H7 (cell line): ENCODE results near the gene OR10H4. TPM values are rescaled to one million over a fixed set of nuclear protein-coding genes. Genes with fewer than 3 reads are reported as not detected.
"Not testable (repeated sequence)": the region's sequence is repeated elsewhere in the genome, so short reads cannot be mapped to it uniquely, and the experiment has no call there.

Experiments used
- DNase-seq: peaks from one replicate; pipeline ENCODE4 v3.0.0; 2012
- H3K27me3 ChIP-seq: 2 replicates; pipeline ENCODE4 v1.6.0; 2011; ENCODE audit warnings: mild to moderate bottlenecking, low read length; ENCODE audit not compliant: control insufficient read depth, insufficient read depth
- H3K36me3 ChIP-seq: replicated peaks from 2 replicates; pipeline ENCODE4 v1.5.1; 2011; ENCODE audit warnings: low read length; ENCODE audit not compliant: control insufficient read depth, insufficient read depth
- H3K4me3 ChIP-seq: 2 replicates; pipeline ENCODE4 v1.5.1; 2011; ENCODE audit warnings: low read depth, mild to moderate bottlenecking, control low read depth, low read length, moderate library complexity; ENCODE audit not compliant: insufficient read depth
- total RNA-seq: library from RNA; depleted of rRNA; stranded (reverse); fragments of >200 nt; shearing (Covaris generic); gene quantifications from 2 replicates; pipeline ENCODE4 v1.2.3, GENCODE V29; 2014; rRNA removed

The OR10H4 gene, protein sequence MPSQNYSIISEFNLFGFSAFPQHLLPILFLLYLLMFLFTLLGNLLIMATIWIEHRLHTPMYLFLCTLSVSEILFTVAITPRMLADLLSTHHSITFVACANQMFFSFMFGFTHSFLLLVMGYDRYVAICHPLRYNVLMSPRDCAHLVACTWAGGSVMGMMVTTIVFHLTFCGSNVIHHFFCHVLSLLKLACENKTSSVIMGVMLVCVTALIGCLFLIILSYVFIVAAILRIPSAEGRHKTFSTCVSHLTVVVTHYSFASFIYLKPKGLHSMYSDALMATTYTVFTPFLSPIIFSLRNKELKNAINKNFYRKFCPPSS
- not detected in 2 replicates for total RNA-seq

DNA sequence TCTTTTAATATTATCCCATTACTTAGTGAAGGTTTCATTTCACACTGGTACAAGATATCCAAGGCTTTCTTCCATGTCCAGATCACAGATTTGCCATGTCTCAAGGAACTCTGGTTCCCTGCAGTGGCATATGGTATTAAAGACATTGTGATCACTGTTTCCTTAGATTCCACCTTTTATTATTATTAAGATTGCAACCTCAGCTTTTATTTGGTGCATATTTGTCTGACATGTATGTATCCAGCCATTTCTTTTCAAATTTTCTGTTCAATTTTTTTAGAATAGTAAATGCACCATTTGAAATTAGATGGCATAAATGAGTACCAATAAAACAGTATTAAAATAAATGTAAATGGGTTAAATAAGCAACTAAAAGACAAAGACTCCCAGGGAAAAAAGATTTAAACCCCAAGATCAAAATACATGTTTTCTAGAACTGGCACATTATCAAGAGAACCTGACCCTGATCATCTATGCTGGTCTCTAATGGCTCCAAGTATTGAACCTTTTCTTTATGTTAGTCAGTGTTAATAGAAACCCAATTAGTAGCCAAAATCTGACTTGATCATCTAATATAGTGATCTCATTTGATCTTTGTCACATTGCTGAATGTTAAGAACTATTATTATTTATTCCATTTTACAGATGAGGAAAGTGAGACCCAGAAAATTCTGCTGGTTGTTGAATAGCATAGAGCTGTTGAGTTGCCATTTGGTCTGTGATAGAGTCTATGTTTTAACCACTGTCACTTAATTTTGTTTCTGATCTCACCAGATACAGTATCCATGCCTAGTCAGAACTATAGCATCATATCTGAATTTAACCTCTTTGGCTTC is at the start of gene OR10H4:
Gene OR10H4, plus strand, starts transcription at position 786 of the 836 bp plus-strand sequence. Its CDS starts 0 bp downstream, at position 786.
- no peak for DNase-seq
- H3K36me3 ChIP-seq = no peaks in the 10 kb centered on the region
- H3K27me3 ChIP-seq = no peaks in the 10 kb centered on the region
- H3K4me3 ChIP-seq = no peak within 1 kb of the TSS

DNA sequence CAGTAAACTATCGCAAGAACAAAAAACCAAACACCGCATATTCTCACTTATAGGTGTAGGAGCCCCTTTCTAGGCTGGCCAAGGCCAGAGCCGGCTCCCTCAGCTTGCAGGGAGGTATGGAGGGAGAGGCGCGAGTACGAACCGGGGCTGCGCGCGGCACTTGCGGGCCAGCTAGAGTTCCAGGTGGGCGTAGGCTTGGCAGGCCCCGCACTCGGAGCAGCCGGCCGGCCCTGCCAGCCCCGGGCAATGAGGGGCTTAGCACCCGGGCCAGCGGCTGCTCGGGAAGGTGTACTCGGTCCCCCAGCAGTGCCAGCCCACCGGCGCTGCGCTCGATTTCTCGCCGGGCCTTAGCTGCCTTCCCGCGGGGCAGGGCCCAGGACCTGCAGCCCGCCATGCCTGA is 49.2 kb upstream of the OR10H4 start:
- H3K36me3 ChIP-seq, DNase-seq, H3K27me3 ChIP-seq, H3K4me3 ChIP-seq: not testable (repeated sequence)

DNA sequence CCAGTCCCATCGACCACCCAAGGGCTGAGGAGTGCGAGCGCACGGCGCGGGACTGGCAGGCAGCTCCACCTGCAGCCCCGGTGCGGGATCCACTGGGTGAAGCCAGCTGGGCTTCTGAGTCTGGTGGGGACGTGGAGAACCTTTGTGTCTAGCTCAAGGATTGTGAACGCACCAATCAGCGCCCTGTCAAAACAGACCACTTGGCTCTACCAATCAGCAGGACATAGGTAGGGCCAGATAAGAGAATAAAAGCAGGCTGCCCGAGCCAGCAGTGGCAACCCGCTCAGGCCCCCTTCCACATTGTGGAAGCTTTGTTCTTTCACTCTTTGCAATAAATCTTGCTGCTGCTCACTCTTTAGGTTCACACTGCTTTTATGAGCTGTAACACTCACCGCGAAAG is 48.8 kb upstream of the OR10H4 start:
- not testable (repeated sequence) for H3K36me3 ChIP-seq, H3K27me3 ChIP-seq, H3K4me3 ChIP-seq, DNase-seq

DNA sequence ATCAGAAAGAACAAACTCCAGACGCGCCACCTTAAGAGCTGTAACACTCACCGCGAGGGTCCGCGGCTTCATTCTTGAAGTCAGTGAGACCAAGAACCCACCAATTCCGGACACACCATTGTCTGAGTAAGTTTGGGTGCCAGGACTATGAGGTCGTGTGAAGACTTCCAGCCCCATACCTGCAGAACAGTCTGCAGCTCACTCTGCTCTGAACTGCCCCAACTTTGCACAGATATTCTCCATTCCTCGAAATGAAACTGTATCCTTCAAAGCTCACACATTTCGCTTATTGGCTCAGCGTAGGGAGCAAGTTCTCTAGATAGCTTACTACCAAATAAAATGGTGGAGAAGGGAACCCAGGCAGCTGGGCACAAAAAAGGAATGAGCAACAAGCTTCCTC is 48.3 kb upstream of the OR10H4 start:
- Histone ChIP-seq H3K4me3 (no peak overlapping the region), H3K27me3 (no peaks in the 10 kb centered on the region), H3K36me3 (no peaks in the 10 kb centered on the region)
- DNase-seq = no peak

DNA sequence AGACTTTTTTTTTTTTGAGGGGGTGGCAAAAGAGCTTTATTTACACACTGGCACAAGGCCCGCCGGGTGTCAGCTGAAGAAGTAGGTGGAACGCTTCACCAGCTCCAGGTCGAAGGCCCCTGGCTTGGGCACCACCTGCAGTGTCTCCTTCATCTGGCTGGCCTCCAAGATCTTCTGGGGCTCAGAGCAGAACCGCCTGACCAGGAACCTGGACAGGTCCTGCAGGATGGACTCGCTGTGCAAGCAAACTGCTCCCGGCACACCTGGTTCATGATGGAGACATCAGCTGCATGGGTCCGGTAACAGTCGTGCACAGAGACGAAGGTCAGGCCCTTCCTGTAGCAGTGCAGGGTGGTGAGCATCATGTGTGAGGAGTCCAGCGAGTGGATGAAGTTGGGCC is 46.6 kb upstream of the OR10H4 start:
- no peaks in the 10 kb centered on the region for H3K36me3 ChIP-seq
- no peak overlapping the region for H3K4me3 ChIP-seq
- DNase-seq = no peak
- H3K27me3 ChIP-seq = no peaks in the 10 kb centered on the region

DNA sequence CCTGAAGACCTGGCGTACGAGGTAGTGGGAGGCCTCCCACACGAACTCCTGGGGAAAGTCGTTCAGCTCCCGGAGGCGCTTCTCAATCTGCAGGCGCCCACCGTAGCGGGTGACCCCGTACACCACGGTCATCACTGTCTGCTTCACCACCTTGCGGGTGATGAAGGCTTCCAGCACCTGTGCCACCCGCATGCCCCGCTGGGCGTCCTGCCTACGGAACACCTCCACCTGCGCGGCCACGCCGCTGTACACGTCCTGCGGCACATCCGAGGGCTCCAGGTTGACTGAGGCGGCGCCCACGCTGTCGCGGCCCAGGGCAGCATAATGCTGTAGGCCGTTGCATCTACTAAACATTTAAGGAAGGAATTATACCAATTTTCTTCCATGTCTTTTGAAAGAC is 45.9 kb upstream of the OR10H4 start:
- not testable (repeated sequence) for H3K36me3 ChIP-seq, H3K4me3 ChIP-seq, H3K27me3 ChIP-seq, DNase-seq

DNA sequence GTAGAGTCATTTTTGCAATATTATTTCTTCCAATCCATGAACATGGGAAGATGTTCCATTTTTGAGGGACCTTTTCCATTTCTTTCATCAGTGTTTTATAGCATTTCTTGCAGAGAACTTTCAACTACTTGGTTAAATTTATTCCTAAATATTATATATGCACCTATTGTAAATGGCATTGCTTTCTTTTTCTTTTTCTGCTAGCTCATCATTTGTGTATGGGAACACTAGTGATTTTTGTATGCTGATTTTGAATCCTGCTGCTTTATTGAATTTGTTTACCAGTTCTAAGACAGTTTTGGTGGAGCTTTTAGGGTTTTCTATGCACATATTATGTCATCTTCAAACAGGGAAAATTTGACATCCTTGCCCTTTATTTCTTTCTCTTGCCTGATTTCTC is 43.8 kb upstream of the OR10H4 start:
- H3K27me3 ChIP-seq = no peaks in the 10 kb centered on the region
- no peak for DNase-seq
- H3K4me3 ChIP-seq = no peak overlapping the region

DNA sequence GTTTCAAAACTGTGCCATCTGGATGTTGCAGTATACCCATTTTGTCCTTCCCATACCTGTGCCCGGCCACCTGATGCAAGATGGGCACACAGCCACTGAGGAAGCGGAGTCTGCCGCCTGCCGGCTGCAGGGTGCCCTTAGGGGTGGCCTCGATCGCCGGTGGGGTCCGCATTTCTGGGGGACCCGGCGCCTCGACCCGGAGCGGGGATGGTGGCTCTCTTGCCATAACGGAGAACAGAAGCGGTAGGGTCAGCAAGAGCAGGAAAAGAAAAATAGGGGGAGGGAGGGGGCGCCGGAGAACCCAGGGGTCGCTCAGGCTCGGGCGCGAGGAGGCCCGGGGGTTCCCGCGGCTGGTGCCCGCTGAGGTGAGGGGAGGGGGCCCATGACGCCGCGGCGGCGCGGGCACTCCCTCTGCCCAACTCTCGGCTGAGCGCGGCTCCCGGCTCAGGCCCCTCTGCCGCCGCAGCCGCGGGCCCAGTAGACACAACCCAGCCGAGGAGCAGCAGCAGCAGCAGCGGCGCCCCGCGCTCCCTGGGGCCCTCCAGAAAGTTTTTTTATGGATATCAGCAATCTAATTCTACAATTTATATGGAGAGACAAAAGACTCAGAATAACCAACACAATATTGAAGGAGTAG is 37.1 kb upstream of the OR10H4 start:
- DNase-seq = no peak
- H3K36me3 ChIP-seq = no peaks in the 10 kb centered on the region
- H3K4me3 ChIP-seq = no peak overlapping the region
- H3K27me3 ChIP-seq = no peaks in the 10 kb centered on the region

More for the DNA sequence above, 43.8 kb upstream of the OR10H4 start:
- no peaks in the 10 kb centered on the region for H3K36me3 ChIP-seq

DNA sequence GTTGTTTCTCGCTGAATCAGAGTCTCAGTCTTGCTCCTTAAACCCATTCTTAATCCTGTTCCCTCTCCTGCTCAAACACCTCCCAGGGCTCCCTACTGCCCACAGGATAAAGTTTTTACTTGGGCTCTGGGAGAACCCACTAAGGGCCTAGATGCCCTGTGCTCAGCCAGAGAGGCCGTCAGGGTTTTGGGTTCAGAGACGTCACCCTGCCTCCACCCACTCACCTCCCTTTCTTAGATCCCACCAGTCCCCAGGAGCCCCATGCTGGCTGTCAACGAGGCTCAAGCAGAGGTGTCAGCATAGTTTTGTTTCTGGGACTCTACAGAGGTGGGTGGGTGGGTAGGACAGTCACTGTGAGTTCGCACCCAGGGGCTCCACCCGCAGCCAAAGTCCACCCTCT is 35.4 kb upstream of the OR10H4 start:
- no peak for DNase-seq
- H3K36me3 ChIP-seq = no peaks in the 10 kb centered on the region
- no peaks in the 10 kb centered on the region for H3K27me3 ChIP-seq
- H3K4me3 ChIP-seq = no peak overlapping the region

DNA sequence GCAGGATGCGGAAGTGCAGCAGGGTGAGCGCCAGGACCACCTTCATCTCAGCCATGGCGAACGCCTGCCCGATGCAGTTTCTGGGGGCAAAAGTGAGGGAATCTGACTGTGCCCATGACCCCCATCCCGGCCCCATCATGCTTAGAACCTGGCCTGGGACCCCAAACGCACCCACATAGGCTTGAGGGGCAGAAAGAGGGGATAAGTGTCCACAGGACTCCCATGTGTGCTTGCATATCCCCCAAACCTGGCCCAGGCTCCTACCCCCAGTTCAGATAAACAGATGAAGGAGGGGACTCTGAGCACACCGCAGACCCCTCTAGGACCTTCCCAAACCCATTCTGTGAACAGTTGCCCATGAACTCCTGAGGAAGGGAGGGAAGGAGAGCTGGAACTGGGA is 35.0 kb upstream of the OR10H4 start:
- Histone ChIP-seq H3K27me3 (no peaks in the 10 kb centered on the region), H3K36me3 (no peaks in the 10 kb centered on the region), H3K4me3 (no peak overlapping the region)
- DNase-seq = no peak

DNA sequence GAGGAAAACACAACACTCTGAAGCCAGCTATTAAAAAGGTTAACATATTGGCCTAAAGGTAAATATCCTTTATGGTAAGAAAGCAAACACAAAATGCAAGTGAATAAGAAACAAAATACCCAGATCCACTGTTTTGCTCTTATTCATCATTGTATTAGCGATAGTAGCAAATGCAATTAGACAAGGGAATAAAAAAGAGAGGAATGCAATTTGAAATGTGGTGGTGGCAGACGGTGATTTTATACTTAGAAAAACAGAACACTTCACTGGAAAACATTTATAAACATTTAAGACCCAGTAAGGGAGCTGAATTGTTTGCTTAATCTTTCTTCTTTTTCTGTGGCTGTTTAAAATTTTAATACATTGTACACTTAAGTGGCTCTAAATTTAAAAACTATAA is 33.7 kb upstream of the OR10H4 start:
- no peak overlapping the region for H3K4me3 ChIP-seq
- no peaks in the 10 kb centered on the region for H3K36me3 ChIP-seq
- DNase-seq = no peak
- H3K27me3 ChIP-seq = no peaks in the 10 kb centered on the region

DNA sequence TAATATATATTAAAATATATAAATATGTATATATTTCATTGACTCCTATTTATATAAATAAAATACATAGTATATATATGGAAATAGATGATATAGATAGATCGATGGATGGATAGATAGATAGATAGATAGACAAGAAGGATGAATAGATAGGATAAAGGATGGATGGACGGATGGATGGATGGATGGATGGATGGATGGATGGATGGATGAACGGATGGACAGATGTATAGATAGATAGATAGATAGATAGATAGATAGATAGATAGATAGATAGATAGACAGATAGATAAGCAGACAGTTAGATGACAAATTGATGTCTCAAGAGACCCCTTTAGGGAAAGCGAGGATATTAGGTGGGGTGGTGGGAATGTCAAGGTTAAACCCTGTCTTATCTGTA is 29.6 kb upstream of the OR10H4 start:
- Histone ChIP-seq H3K4me3 (no peak overlapping the region), H3K36me3 (no peaks in the 10 kb centered on the region), H3K27me3 (no peaks in the 10 kb centered on the region)
- DNase-seq = no peak

DNA sequence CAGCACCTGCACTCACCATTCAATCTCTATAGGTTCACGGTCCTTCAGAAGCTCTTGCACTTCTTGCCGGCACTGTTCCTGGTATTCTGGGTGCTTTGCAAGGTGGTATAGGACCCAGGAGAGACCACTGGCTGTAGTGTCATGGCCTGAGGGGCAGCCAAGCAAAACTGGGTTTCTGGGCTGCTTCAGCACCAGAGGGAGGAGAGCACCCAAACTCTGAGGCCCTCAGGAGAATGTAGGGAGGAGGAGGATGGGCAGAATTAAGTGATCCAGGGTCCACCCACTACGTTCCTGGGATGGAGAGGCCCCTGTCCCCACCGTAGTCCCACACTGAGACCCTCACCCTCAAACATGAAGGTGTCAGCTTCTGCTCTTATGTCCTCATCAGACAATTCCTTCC is 26.8 kb upstream of the OR10H4 start:
- no peaks in the 10 kb centered on the region for H3K36me3 ChIP-seq
- no peaks in the 10 kb centered on the region for H3K27me3 ChIP-seq
- no peak overlapping the region for H3K4me3 ChIP-seq
- no peak for DNase-seq

DNA sequence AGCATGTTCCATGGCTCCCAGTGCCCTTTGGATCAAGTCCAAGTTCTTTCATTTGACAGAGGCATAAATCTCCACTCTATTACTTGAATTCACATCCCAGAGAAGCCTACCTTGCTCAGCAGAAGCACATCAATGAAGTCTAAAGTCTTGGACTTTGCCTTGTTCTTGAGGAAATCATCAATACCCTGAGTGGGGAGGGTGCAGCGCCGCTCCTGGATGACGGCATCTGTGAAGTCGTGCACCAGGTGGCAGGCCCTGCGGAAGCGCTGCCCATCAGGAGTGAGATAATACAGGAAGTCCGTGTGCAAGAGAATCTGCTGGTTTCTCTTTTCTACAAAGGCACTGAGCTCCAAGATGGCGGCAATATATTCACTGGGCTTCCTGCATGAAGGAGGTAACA is 25.1 kb upstream of the OR10H4 start:
- DNase-seq = no peak
- no peak overlapping the region for H3K4me3 ChIP-seq
- H3K36me3 ChIP-seq = no peaks in the 10 kb centered on the region
- no peaks in the 10 kb centered on the region for H3K27me3 ChIP-seq

DNA sequence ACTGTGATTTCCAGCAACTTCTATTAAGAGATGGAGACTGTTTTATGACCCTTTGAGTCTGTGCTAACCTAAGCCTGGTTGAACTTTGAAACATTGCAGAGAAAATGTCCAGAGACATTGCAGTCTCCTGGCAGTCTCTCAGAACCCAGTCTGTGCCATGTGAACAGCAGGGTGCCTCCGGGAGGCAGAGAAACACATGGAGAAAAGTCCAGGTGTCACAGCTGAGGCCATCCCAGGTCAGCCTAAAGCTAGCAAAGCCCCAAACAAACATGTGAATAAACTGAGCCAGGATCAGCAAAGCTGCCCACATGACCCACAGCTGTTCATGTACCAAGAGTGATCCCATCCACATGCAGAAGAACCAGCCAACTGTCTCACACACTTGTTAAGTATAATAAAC is 22.3 kb upstream of the OR10H4 start:
- Histone ChIP-seq H3K36me3 (no peaks in the 10 kb centered on the region), H3K4me3 (no peak overlapping the region), H3K27me3 (no peaks in the 10 kb centered on the region)
- DNase-seq = no peak
